H1 (cell line): ENCODE data around the gene ETV1.

ENCODE experiments used
- CEBPB ChIP-seq: IDR thresholded peaks from 2 replicates; pipeline ENCODE4 v1.6.1; 2012; ENCODE audit warnings: low read depth, low read length
- CTCF ChIP-seq, 3 experiments: IDR thresholded peaks; 1 replicate in 2 of 3; 2 replicates in 1 of 3; pipeline versions ENCODE4 v1.5.1 to v1.6.1; 2011; ENCODE audit warnings: low read length in 3 of 3, mild to moderate bottlenecking in 3 of 3, inconsistent platforms in 2 of 3, low read depth in 1 of 3, moderate library complexity in 1 of 3; ENCODE audit not compliant: insufficient read depth in 1 of 3; ENCODE audit errors: control extremely low read depth in 1 of 3
- JUN ChIP-seq: IDR thresholded peaks from 2 replicates; pipeline ENCODE4 v1.6.1; 2011; ENCODE audit warnings: low read depth, mild to moderate bottlenecking, improper control_type of control experiment, low read length
- RNF2 ChIP-seq: fragments of 200-900, 300-1000 bp; sonication (generic); IDR thresholded peaks from 2 replicates; pipeline ENCODE4 v1.7.1; 2016; ENCODE audit warnings: borderline replicate concordance, low read depth, mild to moderate bottlenecking, antibody characterized with exemption, low read length; ENCODE audit not compliant: poor library complexity, severe bottlenecking; ENCODE audit errors: missing control alignments

- TF ChIP-seq CTCF (IDR thresholded peaks at IDR 0.05; ENCODE audit: control extremely low read depth in 1 of 3, insufficient read depth in 1 of 3, low read depth in 1 of 3, low read length in 3 of 3) (no peak), CEBPB (no peak), JUN (peak; percentile 60; the same call in 1 of the 2 replicates), RNF2 (no peak)
Measured at GRCh38 chr7:13981070-13981469, 8.4 kb downstream of the ETV1 start.
